Esophagus squamous epithelium (tissue), 4 donors: ENCODE results near the gene EHHADH.

Experiments used
- CTCF ChIP-seq, 6 experiments: fragments of 450-650 bp in 4 of 6; fragments of 200-600 bp in 2 of 6; sonication (generic) in 2 of 6; IDR thresholded peaks; one replicate each; pipeline ENCODE4 v1.5.1; 2016 to 2019; ENCODE audit warnings: antibody characterized with exemption in 6 of 6, mild to moderate bottlenecking in 4 of 6, moderate library complexity in 4 of 6
- POLR2A ChIP-seq, 4 donors: fragments of 450-650 bp; IDR thresholded peaks; one replicate each; pipeline ENCODE4 v1.6.1; 2017; ENCODE audit warnings: antibody characterized with exemption in 4 of 4, mild to moderate bottlenecking in 4 of 4, moderate library complexity in 3 of 4

- no peak for TF ChIP-seq CTCF (IDR thresholded peaks at IDR 0.05)
- no peak for TF ChIP-seq POLR2A (IDR thresholded peaks at IDR 0.05)
Measured at GRCh38 chr3:185197068-185197467, 56.8 kb downstream of the EHHADH start.
